Skin of body (tissue), 2 donors: ENCODE results near the gene ITGA3. TPM values are rescaled to one million over a fixed set of nuclear protein-coding genes. Genes with fewer than 3 reads are reported as not detected.

Source experiments
- DNase-seq: peaks from one replicate; lab custom pipeline; 2025; lab: John Stamatoyannopoulos, UW
- total RNA-seq: library from RNA; depleted of rRNA; stranded (reverse); fragments of >200 nt; gene quantifications from one replicate; pipeline ENCODE4 v1.2.3, GENCODE V29; 2014

Gene ITGA3
- total RNA-seq, 1 donor from 2014 or later = 37.2 TPM

DNA sequence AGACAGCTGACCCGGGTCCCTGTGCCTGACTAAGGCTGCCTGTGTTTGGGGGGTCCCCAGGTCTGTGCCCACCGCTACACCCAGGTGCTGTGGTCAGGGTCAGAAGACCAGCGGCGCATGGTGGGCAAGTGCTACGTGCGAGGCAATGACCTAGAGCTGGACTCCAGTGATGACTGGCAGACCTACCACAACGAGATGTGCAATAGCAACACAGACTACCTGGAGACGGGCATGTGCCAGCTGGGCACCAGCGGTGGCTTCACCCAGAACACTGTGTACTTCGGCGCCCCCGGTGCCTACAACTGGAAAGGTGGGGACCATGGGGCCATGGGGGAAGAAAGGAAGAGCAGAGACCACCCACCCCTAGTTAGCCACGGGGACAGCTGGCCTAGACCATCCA lies 12.1 kb downstream of the ITGA3 start:
- no peak for DNase-seq

DNA sequence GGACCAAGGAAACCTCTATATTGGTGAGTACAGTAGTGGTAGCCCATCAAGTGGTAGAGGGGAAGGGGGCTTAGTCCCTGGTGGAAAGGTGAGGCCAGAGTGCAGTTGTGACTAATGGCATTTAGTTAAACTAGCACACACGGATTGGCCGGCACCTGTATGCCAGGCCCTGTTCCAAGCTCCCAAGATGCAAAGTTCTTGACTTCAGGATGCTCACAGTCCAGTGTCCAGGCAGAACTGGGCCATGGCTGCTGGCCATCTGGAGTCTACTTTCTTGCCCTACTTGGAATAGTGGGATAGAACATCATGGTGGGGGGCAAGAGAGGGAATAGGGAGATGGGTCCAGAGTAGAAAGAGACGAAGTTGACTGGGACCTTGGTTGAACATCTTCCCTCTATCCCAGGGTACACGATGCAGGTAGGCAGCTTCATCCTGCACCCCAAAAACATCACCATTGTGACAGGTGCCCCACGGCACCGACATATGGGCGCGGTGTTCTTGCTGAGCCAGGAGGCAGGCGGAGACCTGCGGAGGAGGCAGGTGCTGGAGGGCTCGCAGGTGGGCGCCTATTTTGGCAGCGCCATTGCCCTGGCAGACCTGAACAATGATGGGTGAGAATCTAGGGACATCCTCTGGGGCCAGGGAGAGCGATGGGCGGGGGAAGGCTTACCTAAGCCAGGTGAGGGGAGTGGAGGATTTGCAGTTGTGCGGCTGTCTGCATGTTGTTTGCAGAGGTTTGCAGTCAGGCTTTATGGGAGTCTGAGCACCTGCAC lies 15.2 kb downstream of the ITGA3 start:
- DNase-seq = no peak

DNA sequence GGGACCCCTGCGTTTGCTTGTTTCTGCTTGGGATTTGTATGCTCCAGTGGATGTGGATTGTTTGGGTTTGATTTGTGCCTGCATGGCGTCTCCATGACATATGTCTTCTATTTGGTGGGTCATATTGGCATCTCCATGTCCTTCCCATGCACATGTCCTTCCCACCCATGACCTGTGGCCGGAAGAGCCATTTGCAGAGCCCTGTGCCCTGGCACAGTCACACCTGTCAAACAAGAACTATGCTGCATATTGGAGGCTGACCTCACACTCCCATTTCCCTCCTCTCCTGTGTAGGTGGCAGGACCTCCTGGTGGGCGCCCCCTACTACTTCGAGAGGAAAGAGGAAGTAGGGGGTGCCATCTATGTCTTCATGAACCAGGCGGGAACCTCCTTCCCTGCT lies 15.8 kb downstream of the ITGA3 start:
- DNase-seq = no peak

DNA sequence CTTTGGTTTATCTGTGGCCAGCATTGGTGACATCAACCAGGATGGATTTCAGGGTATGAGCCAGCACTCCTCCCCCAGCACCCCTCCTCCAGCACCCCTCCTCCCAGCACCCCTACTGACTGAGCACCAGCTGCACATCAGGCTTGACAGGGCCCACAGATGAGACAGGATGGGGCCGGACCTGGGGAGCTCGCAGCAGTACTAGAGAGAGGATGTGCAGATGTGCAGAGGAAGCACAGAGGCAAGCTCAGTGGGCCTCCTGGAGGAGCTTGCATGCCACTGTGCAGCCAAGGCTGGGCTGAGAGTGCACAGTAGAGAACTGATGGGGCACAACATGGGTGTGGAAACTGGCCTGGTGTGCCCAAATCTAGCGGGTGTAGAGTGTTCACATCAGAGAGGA lies 16.2 kb downstream of the ITGA3 start:
- DNase-seq = no peak

DNA sequence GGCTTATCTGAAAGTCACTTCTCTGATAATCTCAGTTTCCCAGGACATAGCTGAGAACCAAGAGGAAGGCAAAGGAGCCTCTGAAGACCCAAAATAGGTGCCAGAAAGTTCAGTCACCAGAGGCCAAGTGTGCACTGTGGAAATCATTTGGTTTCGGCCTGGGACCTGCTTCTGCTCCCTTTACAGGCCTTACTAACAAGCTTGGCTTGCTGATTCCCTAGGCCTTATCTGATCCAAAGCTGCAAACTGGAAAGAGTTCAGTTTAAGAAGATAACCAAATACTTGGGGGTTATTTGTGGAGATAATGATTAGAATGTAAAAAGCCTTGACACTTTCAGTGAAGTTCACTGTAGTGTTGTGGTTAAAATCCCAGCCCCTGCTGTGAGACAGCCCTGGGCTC lies 17.0 kb downstream of the ITGA3 start:
- no peak for DNase-seq

DNA sequence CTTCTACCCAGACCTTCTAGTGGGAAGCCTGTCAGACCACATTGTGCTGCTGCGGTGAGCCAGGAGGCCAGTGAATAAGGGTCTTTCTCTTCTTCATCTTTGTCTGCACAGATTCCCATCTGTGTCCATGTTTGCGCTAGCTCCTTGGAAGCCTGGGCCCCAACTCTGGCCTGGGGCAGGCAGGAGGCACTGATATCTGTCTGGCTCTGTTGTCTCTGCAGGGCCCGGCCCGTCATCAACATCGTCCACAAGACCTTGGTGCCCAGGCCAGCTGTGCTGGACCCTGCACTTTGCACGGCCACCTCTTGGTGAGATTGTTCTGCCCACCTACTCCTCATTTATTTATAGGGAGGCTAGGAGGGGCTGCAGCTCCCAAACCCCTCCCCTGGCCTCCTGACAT lies 18.3 kb downstream of the ITGA3 start:
- DNase-seq = no peak

DNA sequence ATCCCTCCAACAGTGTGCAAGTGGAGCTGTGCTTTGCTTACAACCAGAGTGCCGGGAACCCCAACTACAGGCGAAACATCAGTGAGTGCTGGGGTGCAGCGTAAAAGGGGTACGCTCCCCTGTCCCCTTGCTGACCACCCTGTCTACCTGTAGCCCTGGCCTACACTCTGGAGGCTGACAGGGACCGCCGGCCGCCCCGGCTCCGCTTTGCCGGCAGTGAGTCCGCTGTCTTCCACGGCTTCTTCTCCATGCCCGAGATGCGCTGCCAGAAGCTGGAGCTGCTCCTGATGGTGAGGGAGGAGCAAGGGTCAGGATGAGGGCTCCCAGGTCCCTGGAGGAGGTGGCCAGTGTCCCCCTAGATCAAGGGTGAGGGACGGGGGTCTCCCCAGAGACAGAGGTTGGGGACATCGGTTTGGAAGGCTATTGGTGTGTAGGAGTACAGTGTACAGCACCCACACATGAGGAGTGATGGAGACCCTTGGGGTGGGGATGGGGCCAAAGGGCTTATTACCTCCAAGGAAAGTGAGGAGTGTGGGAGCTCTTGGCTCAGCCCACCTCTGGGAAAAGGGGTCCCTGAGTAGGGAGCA lies 19.6 kb downstream of the ITGA3 start:
- no peak for DNase-seq

DNA sequence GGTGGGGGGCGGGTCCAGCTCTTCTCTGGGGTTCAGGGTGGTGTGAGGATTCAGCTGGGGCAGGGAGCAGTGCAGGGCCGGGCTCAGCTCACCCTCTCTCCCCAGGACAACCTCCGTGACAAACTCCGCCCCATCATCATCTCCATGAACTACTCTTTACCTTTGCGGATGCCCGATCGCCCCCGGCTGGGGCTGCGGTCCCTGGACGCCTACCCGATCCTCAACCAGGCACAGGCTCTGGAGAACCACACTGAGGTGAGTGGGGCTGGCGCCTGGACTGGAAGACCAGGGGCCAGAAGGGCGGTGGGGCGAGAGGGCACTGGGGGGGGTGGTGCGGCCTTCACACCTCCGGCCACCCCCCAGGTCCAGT lies 20.3 kb downstream of the ITGA3 start:
- DNase-seq = no peak

DNA sequence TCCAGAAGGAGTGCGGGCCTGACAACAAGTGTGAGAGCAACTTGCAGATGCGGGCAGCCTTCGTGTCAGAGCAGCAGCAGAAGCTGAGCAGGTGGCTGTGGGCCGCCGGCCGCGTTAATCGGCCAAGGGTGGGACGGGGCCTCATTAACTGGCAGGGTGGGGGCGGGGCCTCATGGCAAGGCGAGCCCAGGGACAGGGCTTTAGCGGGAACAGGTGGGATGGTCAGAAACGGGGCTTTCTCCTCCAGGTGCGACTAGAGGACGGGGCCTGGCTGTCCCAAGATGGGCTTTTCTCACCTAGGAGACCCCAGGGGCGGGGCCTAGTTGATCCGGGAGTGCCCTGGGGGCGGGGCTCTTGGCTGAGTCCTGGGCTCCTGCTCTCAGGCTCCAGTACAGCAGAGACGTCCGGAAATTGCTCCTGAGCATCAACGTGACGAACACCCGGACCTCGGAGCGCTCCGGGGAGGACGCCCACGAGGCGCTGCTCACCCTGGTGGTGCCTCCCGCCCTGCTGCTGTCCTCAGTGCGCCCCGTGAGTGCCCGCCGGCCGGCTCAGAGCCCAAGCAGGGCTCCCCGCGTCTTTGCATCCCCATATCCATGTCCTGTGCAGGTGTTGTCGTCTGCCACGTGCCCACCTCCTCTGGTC lies 20.8 kb downstream of the ITGA3 start:
- DNase-seq = no peak

DNA sequence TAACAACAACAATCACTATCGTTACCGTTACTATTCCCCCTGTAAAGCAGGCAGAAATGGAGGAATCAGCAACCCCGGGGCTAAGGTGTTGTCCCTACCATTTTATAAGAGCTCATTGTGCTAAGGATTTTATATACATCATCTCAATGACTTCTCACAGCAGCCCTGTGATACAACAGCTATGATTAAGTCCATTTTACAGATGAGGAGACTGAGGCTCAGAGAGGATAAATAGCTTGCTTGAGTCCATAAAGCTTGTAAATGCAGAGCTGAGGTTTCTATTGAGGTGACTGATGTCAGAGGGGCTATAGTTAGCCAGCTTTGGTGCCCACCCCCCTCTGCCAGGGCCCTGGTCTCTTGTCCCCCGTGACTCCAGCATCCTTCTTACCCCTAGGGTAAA lies 22.5 kb downstream of the ITGA3 start:
- DNase-seq = no peak

DNA sequence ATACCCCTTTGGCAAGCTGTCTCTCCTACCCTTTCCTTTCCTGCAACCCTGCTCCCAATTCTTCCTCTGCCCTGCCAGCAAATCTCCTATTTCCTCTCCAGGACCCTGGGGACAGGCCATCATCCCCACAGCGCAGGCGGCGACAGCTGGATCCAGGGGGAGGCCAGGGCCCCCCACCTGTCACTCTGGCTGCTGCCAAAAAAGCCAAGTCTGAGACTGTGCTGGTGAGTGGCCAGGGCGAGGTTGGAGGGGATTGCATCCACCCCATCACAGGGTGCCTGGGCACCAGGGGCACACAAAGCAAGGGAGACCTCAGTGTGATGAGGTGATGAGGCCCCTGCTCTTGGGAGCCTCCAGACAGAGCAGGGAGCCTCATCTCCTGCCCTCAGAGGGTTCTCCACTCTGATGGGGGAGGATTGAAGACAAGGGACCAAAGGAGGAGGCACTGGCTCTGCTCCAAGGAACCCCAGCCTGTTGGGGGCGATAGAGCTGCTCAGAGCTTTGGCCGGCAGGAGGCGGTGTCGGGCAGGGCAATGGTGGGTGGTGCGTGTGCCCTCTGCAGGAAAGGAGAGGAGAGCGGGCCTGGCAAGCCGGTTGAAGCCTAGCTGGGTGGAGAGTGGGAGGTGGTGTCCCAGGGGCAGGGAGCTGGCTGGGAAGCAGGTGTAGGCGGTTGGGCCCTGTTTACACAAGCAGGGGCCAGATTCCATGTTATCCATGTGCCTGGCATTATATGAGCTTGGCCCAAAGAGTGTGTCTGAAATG lies 23.6 kb downstream of the ITGA3 start:
- DNase-seq = no peak

DNA sequence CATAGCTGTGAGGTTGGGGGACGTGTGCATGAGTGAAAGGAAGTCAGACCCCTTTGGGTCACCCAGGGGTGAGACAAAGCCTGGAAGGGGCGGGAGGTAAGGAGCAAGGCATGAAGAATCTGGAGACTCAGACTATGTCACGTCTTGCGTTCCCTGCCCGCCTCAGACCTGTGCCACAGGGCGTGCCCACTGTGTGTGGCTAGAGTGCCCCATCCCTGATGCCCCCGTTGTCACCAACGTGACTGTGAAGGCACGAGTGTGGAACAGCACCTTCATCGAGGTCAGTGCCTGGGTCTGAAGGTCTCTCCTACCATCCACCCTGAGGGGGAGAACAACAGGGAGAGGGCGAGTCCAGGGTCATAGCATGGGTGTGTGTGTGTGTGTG lies 24.2 kb downstream of the ITGA3 start:
- no peak for DNase-seq

DNA sequence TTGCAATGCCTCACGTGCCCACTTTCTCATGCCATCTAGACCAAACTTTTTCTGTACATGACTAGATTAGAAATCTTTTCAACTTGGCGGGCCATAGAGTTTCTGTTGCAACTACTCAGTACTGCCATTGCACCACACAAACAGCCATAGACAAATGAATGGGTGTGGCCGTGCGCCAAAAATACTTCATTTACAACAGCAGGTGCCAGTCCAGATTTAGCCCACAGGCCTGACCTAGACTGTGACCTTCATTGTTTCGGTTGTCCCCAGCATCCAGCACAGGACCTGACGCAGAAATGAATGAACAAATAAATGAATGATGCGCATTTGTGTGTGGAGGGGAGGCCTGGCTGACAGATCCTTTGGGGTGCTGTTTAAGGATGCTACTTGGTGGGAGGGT lies 24.9 kb downstream of the ITGA3 start:
- DNase-seq = no peak

DNA sequence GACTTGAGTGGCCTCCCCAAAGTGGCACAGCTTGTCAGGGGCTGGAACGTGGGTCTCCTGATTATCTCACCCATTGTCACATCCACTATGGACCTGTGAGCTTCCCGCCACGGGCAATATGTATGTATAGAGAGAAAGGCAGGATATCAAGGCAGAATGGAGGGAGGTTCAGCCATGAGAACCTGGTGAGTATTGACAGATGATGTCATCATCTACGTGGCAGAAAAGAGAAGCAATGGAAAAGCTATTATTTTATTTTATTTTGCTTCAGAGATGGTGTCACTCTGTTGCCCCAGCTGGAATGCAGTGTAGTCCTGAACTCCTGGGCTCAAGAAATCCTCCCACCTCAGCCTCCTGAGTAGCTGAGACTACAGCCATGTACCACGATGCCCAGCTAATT lies 25.8 kb downstream of the ITGA3 start:
- no peak for DNase-seq

DNA sequence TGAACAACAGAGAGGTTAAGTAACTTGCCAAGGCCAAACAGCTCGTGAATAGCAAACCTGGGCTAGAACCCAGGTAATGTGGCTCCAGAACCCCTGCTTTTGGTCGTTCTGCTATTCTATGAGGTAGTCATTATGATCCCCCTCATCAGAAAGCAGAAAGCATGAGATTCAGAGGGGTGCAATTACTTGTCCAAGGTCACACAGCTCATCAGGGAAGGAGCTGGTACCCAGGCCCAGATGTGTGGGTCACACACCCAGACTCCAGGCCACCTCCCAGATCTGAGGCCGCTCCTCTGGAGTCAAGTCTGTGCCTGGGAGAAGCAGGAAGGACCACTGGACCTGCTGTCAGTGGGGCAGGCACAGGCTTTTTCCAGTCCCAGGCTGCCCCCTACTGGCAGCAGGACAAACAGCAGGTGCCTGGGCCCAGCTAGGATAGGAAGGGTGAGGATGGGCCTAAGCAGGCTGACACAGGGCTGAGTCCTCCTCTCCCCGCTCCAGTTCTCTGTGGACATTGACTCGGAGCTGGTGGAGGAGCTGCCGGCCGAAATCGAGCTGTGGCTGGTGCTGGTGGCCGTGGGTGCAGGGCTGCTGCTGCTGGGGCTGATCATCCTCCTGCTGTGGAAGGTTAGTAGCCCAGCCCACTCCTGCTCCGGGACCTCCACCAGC lies 31.5 kb downstream of the ITGA3 start:
- peak; percentile 36 for DNase-seq

DNA sequence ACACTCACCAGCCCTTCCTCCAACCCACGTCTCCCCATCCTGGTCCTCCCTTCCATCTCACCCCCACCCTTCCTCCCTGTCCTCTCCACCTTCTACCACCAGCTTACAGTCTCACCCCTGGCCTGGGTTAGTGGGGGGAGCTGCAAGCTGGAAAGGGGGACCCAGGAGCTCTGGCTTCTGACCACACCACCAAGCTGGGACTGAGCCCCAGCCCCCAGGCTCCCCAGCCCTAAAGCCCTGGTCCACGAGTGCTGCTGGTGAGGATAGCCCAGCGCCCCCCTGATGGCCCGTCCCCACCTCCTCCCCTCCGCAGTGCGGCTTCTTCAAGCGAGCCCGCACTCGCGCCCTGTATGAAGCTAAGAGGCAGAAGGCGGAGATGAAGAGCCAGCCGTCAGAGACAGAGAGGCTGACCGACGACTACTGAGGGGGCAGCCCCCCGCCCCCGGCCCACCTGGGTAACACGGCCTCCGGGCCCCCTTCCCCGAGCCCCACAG lies 32.0 kb downstream of the ITGA3 start:
- DNase-seq = no peak

DNA sequence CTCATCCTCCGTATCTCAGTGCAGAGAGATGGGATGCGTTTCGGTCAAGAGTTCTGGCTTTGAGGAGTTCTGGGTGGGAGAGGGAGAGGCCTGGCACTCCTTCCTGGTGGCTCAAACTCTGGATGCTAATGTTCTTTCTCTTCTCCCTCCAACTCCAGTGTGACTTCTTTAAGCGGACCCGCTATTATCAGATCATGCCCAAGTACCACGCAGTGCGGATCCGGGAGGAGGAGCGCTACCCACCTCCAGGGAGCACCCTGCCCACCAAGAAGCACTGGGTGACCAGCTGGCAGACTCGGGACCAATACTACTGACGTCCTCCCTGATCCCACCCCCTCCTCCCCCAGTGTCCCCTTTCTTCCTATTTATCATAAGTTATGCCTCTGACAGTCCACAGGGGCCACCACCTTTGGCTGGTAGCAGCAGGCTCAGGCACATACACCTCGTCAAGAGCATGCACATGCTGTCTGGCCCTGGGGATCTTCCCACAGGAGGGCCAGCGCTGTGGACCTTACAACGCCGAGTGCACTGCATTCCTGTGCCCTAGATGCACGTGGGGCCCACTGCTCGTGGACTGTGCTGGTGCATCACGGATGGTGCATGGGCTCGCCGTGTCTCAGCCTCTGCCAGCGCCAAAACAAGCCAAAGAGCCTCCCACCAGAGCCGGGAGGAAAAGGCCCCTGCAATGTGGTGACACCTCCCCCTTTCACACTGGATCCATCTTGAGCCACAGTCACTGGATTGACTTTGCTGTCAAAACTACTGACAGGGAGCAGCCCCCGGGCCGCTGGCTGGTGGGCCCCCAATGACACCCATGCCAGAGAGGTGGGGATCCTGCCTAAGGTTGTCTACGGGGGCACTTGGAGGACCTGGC lies 33.3 kb downstream of the ITGA3 start:
- no peak for DNase-seq

DNA sequence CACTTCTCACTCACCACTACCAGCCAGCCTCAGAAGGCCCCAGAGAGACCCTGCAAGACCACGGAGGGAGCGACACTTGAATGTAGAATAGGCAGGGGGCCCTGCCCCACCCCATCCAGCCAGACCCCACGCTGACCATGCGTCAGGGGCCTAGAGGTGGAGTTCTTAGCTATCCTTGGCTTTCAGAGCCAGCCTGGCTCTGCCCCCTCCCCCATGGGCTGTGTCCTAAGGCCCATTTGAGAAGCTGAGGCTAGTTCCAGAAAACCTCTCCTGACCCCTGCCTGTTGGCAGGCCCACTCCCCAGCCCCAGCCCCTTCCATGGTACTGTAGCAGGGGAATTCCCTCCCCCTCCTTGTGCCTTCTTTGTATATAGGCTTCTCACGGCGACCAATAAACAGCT lies 34.2 kb downstream of the ITGA3 start:
- no peak for DNase-seq

DNA sequence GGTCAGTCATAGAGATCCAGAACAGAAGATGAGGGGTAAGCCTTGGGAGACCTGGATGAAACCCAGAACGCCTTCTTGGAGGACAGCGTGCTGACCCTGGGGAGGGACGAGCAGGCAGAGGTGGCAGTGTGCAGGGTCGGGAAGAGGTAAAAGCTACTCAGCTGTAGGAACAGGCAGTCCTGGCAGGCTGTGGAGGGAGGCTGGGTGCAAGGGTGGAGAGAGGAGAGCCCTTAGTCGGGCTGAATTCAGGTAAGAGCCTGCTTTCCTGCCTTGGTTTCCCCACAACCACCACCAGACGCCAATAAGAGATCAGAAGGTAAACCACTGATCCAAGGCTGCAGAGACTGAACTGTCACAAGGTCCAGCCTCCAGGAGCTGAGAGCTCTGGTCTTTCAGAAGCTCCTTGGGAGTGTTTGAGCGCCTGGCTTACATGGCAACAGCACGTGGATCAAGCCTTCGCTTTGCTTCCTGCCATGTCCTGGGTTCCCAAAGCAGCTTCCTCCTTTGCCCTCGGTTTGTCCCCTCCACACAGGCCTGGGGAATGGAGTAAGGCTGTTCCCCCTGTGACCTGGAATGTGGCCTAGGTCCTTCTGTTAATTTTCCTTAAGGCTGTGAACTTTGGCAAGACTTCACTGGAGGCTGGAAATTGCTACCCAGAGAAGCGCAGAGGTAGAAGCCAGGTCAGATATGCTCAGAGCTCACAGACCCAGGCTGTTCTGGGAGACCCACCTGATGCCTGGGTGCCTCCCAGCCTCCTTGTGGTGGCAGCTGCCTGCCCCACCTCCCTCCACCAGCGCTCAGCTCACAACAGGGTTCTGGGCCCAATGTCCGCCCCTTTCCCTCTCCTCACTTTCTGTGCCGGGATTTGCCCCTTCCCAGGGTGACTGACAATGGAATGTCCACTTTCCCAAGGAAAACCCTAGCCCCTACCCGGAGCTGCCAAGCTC lies 35.3 kb downstream of the ITGA3 start:
- no peak for DNase-seq

DNA sequence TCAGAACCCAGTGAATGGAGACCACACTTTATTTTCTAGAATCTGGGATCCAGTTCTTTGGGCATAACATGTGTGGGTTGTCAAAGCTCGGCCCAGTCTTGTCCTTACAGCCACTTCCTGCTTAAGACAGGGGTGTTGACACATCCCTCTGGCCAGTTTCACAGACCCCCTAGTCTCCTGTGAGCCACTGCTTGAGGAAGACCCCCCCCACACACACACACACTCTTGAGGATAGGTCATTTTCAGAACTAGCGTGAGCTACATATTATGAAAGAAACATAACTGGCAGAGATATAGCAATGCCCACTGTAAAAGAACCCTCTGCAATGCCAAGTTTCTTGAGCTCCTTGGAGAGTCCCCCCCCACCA lies 36.0 kb downstream of the ITGA3 start:
- no peak for DNase-seq
